WTC11 (cell line): ENCODE data around the gene SPEF1.

Experiments used
- GABPB1 ChIP-seq: sonication (generic); formaldehyde crosslinking; IDR thresholded peaks from 2 replicates; pipeline ENCODE4 v1.8.1; 2023; ENCODE audit warnings: mild to moderate bottlenecking, missing genetic modification reagents
- JUN ChIP-seq: sonication (generic); formaldehyde crosslinking; IDR thresholded peaks from 2 replicates; pipeline ENCODE4 v1.8.0; 2023; ENCODE audit warnings: mild to moderate bottlenecking, missing genetic modification reagents
- MYBL2 ChIP-seq: sonication (generic); formaldehyde crosslinking; IDR thresholded peaks from 2 replicates; pipeline ENCODE4 v1.8.1; 2023; ENCODE audit warnings: mild to moderate bottlenecking, moderate library complexity, missing genetic modification reagents
- TF ChIP-seq, protein P1 (sequence below): fragments of 250-450 bp; sonication (Bioruptor Pico); conservative IDR thresholded peaks from 2 replicates; pipeline ENCODE4 v1.9.0; 2021; ENCODE audit warnings: mild to moderate bottlenecking
- TF ChIP-seq, protein P2 (sequence below): fragments of 200-600 bp; IDR thresholded peaks from 2 replicates; pipeline ENCODE4 v1.8.0; 2022; ENCODE audit warnings: antibody characterized with exemption

DNA sequence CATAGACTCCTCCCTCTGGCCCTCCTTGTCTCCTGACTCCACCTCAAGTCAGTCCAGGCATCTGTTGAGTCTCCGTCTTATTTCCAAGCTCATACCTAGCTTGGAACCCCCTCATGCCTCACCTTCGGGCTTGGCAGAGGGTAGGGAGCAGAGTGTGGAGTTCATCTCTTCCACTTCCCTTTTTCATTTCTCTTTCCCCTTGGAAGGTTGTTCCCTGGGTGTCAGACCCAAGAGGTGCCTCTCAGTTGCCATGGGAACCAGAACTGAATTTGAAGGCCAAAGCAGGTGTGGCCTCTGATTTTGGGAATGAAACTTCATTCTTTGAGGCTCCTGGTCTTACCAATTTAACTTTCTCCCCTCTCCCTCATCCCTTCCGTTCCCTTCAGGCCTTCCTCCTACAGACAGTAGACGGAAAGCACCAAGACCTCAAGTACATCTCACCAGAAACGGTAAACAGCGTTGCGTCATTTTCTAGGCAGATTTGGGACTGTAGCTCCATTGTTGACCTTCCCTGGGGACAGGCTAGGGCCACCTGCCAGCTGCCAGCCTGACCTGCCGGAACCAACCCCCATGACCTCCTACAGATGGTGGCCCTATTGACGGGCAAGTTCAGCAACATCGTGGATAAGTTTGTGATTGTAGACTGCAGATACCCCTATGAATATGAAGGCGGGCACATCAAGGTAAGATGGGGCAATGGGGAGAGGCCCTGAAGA lies 21.4 kb upstream of the SPEF1 start:
- no peak for TF ChIP-seq MYBL2 (CRISPR knock-in tag)
- TF ChIP-seq JUN (CRISPR knock-in tag) = no peak
- TF ChIP-seq, protein P1, sequence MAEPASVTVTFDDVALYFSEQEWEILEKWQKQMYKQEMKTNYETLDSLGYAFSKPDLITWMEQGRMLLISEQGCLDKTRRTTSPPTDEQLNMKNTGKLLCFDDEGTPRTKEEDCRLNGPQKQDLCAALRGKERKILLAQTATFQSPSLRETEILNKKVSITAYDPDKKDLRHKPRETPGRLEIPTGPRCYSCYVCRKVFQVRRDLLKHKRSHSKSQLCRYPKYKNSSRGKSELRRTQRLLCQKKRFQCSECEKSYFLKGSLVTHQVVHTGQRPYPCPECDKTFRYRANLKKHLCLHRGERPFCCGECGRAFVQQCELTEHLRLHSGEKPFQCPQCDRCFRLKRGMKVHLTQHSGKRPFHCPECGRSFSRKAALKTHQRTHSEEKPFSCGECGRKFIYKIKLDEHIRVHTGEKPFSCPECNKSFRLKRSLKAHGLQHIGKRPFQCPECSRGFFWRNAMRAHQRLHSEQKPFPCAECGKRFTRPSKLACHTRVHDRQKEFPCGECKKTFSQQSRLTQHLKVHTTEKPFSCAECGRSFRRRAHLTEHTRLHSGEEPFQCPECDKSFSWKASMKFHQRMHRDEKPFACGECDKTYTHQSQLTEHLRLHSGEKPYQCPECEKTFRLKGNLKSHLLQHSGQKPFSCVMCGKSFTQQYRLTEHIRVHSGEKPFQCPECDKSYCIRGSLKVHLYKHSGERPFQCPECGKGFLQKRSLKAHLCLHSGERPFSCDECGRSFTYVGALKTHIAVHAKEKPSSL (CRISPR knock-in tag) = no peak
- TF ChIP-seq, protein P2, sequence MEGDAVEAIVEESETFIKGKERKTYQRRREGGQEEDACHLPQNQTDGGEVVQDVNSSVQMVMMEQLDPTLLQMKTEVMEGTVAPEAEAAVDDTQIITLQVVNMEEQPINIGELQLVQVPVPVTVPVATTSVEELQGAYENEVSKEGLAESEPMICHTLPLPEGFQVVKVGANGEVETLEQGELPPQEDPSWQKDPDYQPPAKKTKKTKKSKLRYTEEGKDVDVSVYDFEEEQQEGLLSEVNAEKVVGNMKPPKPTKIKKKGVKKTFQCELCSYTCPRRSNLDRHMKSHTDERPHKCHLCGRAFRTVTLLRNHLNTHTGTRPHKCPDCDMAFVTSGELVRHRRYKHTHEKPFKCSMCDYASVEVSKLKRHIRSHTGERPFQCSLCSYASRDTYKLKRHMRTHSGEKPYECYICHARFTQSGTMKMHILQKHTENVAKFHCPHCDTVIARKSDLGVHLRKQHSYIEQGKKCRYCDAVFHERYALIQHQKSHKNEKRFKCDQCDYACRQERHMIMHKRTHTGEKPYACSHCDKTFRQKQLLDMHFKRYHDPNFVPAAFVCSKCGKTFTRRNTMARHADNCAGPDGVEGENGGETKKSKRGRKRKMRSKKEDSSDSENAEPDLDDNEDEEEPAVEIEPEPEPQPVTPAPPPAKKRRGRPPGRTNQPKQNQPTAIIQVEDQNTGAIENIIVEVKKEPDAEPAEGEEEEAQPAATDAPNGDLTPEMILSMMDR = no peak
- TF ChIP-seq GABPB1 (CRISPR knock-in tag) = no peak
